HG03469 (cell line): ENCODE data around the gene SOX10.

Source experiments
- ATAC-seq: cut with Tn5 transposase; IDR thresholded peaks from one replicate; pipeline ENCODE4 v1.9.1; 2021; ENCODE audit warnings: mild to moderate bottlenecking, moderate library complexity, moderate number of reproducible peaks; ENCODE audit not compliant: unreplicated experiment

The SOX10 gene

DNA sequence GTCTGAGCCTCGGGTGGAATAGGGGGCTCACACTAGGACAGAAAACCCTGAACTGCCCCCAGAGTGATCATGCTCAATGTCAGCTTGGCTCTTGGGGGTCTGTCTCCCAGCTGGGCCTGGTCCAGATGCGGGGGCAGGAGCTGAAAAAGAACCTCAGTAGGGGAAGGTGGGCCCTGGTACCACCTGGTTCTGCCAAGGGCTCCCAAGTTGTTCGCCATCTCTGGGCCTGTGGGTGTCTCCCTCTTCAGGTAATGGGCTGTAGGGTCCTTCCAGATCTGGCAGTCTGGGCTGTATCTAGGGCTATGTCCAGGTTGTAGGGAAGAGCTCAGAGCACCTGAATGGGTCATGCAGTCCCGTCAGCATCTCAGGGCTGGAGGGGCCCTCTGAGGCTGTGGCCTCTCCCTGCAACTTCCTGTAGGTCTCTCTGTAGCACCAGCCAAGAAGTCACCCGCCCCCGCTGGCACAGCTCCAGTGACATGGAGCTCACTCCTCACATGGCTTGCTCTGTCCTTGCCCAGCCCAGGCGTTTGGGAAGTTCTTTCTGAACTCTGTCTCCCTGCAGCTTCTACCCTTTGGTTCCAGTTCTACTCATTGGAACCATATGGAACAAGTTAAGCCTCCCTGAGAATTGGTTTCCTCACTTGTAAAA is 33.0 kb upstream of the SOX10 start:
- no peak for ATAC-seq

DNA sequence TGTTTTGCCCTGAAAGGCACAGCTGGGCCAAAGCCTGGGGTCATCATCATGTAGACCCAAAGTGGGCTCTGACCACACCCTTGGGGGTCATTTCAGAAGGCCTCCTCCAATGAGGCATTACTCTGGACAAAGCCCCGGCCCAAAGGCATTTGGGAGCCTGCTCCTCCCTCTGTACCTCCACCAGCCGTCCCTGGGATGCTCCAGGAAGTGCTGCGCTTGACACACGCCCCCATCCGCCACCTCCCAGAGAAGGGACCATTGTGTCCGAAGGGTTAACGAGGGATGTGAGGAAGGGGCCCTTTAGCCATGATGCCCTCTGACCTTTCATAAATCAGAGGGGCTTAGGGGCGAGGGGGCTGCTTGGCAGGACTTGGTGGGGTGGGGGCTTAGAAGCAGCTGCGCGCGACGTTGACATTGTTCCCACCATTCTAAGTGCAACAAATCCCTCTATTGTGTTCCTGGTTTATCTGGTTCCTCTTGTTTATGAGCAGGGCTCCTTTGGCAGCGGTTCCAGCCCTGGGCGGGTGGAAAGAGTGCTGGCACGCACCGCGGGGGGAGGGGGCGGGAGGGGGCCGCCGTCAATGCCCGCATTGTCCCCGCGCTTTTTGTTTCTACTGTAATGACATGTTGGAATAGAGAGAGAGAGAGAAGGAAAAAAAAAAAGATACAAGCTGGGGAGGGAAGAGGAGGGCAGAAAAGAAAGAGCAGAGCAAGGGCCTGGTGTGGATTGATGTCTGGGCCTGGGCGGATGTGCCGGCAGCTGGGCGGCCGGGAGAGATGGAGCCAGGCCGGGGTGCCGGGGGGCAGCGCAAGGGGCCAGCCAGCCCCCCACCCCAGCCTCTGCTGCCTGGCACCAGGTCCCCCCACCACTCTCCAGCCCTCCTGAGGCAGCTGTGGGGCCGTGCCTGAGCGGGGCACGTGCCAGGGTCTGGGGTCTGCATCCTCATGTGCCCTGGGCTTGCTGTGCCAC is 32.1 kb upstream of the SOX10 start:
- no peak for ATAC-seq

DNA sequence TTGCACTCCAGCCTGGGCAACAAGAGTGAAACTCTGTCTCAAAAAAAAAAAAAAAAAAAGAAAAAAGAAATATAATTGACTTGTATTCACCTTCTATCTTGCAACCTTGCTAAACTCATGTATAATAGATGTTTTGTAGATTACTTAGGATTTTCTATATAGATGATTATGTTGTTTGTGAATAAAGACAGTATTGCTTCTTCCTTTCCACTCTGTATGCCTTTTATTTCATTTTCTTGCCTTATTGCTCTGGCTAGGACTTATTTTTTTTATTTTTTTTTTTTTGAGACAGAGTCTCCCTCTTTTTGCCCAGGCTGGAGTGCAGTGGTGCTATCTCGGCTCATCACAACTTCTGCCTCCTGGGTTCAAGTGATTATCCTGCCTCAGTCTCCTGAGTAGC is 29.7 kb upstream of the SOX10 start:
- no peak for ATAC-seq

DNA sequence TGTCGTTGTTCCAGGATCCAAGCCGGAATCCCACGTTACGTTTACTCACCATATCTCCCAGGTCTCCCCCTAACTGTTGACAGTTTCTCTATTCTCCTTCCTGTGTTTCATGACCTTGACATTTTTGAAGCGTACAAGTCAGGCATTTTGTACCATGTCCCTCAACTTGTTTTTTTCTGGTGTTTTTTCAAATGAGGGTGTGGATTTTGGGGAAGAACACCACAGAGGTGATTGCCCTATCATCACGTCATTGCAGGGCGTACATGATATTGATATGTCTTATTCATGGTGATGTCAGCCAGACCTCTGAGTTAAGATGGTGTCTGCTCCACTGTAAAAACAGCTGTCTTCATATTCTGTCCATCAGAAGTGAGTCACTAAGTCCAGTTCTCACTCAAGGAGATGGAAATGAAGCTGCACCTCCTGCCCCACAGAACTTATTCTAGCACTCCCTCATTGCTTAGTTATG is 28.3 kb upstream of the SOX10 start:
- no peak for ATAC-seq

GRCh38 chr22:38009000-38009806 is 24.8 kb upstream of the SOX10 start:
- ATAC-seq, result no peak

DNA sequence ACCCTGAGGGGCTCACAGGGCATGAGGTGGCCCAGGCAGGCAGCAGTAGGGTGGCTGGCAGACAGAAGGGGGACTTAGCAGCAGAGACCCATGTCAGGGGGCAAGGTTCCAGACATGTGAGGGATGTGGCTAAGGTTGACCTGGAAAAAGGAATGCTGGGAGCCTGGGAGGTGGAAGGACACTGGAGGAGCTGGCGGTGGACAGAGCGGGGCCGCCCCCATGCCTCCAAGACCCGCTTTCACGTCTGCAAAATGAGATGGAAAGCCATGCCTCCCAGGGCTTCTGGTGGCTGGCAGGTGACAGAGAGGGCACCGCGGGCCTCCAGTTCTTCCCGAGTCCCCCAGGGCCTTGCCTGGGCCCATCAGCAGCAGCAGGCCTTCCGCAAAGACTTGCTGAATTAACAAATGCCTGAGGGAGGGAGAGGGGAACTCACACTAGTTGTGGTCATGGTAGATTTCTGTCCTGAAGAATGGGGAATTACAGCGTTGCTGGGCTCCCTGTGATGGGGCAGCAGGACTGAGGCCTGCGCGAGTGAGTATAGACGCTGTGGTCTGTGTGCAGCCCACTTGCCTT is 23.1 kb upstream of the SOX10 start:
- no peak for ATAC-seq

DNA sequence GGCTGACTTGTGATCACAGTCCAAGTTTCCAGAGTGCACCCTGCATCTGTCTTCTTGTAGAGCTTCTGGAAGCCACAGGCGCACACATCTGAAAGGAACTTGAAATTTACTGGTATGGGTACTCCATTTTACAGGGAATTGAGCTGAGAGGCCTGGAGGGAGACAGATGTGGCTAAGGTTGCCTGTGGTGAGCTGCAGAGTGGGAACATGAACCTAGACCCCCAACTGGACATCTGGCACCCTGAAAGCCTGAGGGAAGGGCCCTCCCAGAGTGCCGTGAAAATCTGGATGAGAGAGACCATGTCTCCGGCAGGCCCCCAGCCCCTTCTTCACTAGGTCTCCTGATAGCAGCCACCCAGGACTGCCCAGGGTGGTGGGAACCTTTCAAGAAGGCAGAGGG is 22.6 kb upstream of the SOX10 start:
- ATAC-seq, result no peak

- ATAC-seq, result no peak
These were observed 21.6 kb upstream of the SOX10 start for GRCh38 chr22:38005943-38006342.

- ATAC-seq, result no peak
These were observed 15.4 kb upstream of the SOX10 start for GRCh38 chr22:37999640-38000272.

DNA sequence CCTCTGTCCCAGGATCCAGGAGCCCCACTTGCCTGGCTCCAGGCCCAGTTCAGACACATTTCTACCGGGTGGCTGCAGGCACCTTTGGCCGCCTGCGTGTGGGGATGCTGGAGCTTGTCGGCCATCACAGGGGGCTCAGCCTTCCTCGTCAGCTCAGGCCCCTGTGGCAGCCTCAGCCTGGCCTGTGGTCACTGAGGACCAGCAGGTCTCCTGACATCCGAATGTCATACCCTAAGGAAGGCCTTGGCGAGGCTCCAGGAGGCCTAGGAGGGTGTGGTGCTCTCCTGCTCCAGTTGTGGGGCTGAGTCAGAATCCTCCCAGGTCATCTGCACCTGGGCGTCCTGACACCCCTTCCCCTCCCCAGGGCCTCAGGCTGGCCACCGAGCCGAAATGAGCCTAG is 14.9 kb upstream of the SOX10 start:
- no peak for ATAC-seq

DNA sequence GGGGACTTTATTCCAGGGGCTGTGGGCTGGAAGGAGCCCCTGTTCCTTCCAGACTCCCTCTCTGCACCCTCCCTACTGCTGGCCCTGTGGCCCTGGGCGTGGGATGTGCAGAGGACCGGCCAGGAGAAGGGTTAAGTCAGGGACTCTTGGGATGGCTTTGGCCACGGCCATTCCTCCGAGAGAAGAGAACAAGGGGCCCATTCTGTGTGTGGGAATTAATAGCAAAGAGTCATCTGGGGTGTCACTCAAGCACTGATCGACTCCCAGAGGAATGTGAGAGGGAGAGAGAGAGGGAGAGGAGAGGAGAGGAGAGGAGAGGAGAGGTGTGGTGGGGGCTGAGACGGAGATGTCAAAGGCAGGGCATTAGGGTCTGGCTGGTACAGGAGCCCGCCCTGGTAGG is 14.2 kb upstream of the SOX10 start:
- no peak for ATAC-seq

DNA sequence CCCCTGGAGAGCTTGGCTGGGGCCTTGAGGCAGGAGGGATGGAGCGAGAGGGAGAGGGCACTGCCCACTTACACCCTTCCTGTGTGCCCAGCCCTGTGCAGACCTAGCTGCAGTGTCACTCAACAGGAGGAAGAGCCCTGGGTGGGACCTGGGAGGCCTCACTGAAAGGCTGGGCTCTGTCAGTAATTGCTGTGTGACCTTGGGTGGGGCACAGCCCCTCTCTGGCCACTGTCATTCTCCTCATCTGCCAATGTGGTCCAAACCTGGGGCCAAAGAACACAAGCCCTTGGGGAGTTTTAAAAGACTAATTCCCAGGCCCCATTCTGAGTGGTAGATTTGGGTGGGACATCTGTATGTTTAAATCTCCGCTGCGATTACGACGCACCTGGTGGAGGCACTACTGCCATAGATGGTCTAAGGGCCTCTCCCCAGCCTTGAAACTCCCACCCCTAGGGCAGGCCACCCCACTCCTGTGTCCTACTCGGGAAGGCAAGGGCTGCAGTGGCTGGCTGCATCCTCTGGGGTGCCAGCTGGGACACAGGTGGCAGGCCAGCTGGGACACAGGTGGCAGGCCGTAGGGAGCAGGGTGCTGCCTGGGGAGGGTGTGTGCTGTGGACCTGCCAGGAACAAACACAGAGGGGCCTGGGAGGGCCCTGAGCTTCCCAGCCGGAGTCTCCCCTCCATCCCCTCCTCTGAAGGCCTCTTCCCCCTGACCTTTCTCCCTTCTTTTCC is 12.3 kb upstream of the SOX10 start:
- ATAC-seq, result no peak

- ATAC-seq, result no peak
These were observed 11.7 kb upstream of the SOX10 start for GRCh38 chr22:37996079-37996478.

DNA sequence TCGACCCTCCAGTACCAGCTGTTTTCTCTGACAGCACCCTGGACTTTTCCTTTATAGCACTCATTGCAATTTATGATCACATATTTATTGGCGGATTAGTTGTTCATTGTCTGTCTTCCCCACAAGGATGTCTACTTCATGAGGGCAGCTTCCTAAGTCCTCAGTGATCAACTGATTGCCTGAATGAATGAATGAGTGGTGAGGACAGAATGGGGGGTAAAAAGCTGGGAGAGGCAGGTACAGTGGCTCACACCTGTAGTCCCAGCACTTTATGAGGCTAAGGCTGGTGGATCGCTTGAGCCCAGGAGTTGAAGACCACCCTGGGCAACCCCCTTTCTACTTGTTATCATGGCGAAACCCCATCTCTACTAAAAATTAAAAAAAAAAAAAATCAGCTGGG is 11.1 kb upstream of the SOX10 start:
- no peak for ATAC-seq

GRCh38 chr22:37994982-37995381 is 10.6 kb upstream of the SOX10 start:
- ATAC-seq, result no peak

DNA sequence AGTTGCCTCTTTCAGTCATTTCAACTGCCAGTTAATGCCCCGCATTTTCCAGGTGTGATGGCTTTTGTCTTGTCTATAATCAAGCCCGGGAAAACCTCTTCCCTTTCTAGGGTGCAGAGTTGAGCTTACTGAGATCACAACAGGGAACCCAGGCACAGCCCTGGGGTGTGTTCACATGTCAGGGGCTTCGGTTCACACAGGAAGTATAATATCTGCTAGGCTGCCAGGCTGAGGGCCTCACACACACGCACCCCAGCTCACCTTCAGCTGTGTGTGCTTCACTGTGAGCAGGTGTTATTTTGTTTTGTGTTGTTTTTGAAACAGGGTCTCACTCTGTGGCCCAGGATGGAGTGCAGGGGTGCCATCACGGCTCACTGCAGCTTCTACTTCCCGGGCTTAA is 9.7 kb upstream of the SOX10 start:
- ATAC-seq, result no peak

- ATAC-seq, result no peak
These were observed 7.5 kb upstream of the SOX10 start for GRCh38 chr22:37991731-37992442.

DNA sequence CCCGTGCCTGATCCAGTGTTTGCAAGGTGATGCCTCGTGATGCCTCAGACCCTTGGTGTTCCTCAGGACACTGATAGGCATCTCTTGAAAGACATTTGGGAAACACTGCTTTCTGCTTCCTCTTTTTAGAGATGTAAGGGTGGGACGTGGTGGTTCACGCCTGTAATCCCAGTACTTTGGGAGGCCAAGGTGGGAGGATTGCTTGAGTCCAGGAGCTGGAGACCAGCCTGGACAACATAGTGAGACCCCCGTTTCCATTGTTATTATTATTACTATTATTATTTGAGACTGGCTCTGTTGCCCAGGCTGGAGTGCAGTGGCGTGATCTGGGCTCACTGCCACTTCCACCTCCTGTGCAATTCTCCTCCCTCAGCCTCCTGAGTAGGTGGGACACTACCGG is 6.5 kb upstream of the SOX10 start:
- ATAC-seq, result no peak

- ATAC-seq, result no peak
These were observed 5.9 kb upstream of the SOX10 start for GRCh38 chr22:37990301-37990700.
